22Rv1 (cell line): Measurements from ENCODE around the gene WWOX.

ENCODE experiments used
- CTCF ChIP-seq: fragments of 450-650 bp; IDR thresholded peaks from 2 replicates; pipeline ENCODE4 v1.5.1; 2017; ENCODE audit warnings: mild to moderate bottlenecking
- ZFX ChIP-seq: fragments of 450-650 bp; IDR thresholded peaks from 2 replicates; pipeline ENCODE4 v1.6.1; 2017; ENCODE audit warnings: antibody characterized with exemption, borderline replicate concordance

DNA sequence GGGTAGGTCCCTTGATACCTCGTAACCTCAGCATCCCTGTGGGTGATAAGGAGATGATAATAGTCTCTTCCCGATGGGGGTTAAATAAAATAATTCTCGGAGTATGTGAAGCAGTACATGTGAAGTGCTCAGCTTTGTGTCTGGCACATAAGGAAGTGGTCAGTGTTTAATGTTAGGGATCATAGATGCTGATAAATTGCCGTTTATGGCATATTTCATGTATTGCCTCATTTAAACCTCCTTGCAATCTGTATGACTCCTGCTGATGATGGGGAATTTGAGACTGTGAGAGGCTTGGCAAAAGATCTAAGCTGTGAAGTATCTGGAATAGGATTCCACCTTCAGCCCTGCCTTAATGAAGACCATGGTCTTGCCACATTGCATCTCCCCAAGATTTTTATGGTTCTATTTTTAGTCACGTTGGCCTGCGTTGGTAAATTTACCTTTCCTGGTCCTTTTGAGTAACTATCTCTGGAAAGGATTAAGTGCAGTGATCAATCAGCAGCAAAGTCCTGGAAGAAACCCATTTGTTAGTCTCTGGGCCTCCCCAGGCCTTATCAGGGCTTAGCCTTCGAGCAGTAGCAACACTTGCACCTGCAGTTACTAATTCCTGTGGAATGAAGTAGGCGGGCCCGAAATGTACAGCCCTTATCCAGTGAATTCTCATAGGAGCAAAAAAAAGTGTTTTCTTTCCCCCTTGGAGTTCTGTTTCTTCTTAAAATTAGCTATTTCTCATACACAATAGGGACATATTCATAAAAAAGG is 144.9 kb downstream of the WWOX start:
- TF ChIP-seq CTCF (no peak), ZFX (no peak)
